GM19455 (cell line): ENCODE data around the gene CHEK1.
"Not testable (repeated sequence)": the region's sequence is repeated elsewhere in the genome, so short reads cannot be mapped to it uniquely, and the experiment has no call there.

Experiments used
- ATAC-seq: cut with Tn5 transposase; IDR thresholded peaks from one replicate; pipeline ENCODE4 v1.9.1; 2021; ENCODE audit not compliant: unreplicated experiment

Gene CHEK1

DNA sequence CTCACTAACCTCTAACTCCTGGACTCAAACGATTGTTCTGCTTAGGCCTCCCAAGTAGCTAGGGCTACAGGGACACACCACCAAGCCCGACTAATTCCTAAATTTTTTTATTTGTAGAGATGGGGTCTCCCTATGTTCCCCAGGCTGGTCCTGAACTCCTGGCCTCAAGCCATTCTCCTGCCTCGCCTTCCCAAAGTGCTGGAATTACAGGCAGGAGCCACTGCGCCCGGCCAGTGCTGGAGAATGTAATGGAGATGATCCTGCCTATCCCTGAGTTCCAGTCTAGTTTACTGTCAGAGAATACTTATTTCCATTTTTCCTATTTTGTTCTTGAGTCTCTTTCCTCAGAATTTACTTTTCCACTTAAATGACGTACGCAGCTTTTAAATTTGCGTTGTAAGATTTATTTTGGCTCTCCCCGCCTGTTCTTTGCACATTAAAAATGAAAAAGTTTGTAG lies at the start of gene CHEK1:
Gene CHEK1, plus strand, starts transcription at position 408 of the 458 bp plus-strand sequence. CDS start 1,606 bp downstream, outside the sequence.
- no peak for ATAC-seq

DNA sequence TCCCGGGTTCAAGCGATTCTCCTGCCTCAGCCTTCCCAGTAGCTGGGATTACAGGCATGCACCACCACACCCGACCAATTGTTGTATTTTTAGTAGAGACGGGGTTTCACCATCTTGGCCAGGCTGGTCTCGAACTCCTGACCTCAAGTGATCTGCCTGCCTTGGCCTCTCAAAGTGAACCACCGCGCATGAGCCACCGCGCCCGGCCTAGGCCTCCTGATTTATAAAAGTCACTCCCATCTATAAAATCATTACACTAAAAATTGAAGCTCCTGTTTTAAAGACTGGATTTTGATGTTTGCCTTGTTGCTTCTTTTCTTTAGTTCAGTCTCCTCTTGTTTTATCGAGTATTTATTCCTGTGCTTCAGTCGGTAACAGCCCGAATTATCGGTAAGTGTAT lies 47.8 kb upstream of the CHEK1 start:
- not testable (repeated sequence) for ATAC-seq

DNA sequence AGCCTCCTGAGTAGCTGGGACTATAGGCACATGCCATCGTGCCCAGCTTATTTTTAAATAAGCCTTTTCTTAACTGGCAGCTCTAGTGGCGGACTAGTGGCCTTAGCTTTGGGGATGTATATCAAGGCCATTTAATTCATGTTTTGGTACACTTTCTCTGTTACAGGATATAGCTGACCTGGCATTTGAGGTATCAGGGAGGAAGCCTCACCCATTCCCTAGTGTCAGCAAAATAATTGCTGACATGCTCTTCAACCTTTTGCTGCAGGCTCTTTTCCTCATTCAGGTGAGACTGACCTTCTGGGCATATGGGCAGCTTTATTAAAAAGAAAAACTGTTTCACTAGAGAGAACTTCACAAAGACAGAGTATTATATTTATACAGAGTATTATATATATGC lies 46.2 kb upstream of the CHEK1 start:
- ATAC-seq, result no peak

DNA sequence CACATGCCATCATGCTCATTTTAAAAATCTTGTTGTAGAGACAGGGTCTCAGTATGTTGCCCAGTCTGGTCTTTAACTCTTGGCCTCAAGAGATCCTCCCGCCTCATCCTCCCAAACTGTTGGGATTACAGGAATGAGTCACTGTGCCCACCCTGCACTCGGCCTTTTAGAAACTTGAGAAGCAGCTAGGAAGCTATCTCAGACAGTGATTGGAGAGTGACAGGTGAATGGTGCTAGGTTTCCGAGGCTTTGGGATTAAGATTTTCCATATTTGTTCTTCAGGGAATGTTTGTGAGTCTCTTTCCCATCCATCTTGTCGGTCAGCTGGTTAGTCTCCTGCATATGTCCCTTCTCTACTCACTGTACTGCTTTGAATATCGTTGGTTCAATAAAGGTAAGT lies 45.2 kb upstream of the CHEK1 start:
- no peak for ATAC-seq

DNA sequence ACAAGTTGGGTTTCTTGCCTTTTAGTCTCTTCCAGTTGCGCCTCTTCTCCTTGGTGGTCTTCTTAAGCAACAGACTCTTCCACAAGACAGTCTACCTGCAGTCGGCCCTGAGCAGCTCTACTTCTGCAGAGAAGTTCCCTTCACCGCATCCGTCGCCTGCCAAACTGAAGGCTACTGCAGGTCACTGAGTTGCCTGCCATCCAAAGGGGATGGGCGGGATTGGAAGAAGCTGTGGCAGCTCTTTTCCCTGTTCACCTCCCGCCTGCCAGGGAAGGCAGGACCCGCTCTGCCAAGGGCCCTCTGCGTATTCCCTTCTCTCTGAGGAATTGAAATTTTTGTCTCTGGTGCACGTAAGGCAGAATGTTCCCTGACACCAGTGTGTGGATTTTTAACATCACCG lies 41.5 kb upstream of the CHEK1 start:
- ATAC-seq, result no peak

DNA sequence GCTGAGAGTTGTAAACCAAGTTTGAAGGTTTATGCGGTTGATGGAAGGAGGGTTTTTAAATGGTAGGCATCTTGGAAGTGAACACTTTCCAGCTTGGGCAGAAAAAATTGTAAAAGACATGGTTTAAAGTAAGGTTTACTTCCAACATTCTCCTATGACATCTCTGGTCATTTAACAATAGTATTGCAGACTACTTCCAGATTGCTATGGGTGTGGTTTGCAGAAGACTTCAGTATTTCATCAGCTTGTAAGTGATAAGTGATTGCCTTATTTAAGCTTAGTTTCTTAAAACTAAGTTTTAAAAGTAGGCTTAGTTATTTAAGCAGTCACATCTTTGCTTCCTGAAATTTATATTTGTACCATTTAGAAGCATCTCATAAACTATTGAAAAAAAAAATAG lies 39.5 kb upstream of the CHEK1 start:
- no peak for ATAC-seq

DNA sequence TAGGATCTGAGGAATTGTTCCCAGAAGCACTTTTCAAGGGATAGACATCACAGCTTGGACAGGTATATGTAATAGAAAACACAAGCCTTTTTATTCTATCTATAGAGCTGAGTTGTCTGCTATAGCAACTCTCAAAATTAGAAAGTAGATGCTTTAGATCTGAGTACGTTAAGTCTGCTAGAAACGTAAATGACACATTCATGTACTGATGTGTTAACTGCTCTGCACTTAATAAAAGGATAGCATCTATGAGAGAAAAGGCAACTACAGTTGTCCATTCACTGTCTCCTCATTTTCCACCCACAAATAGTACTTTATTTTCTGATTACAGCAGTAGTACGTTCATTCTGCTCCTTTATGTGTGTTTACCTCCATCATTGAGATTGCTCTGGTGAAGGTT lies 38.3 kb upstream of the CHEK1 start:
- no peak for ATAC-seq

DNA sequence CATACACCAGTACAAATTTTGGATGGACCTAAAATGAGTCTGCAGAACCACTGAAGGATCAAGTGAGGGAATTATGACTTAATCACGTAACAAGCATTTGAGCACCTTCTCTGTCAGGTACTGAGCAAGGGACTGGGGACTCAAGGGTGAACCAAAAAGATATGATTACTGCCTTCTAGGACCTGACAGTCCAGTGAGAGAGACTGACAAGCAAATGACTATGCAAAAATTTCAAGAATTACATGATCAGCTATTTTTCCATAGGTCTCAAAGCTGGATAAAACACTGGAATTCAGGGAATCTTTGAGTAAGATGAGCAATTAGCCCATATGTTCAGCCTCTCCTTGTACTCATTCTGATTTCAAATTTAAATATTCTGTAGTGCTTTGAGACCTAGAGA lies 37.5 kb upstream of the CHEK1 start:
- no peak for ATAC-seq

DNA sequence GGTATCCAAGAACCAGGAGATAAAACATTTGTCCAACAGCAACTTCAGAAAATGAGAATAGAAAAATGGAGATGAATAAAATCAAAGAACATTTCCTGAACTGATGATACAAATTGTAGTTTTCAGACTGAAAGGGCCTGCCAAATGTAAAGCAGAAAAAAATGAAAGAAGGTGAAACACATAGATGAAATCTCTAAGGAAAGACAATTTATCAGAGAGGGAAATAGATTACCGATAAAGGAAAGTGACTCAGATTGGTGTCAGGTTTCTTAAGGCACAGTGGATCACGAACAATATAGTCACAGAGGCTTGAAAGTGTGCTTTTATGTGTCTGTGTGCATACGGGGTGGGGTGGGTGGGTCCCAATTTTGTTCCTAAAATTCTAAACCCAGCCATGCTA lies 36.5 kb upstream of the CHEK1 start:
- no peak for ATAC-seq

DNA sequence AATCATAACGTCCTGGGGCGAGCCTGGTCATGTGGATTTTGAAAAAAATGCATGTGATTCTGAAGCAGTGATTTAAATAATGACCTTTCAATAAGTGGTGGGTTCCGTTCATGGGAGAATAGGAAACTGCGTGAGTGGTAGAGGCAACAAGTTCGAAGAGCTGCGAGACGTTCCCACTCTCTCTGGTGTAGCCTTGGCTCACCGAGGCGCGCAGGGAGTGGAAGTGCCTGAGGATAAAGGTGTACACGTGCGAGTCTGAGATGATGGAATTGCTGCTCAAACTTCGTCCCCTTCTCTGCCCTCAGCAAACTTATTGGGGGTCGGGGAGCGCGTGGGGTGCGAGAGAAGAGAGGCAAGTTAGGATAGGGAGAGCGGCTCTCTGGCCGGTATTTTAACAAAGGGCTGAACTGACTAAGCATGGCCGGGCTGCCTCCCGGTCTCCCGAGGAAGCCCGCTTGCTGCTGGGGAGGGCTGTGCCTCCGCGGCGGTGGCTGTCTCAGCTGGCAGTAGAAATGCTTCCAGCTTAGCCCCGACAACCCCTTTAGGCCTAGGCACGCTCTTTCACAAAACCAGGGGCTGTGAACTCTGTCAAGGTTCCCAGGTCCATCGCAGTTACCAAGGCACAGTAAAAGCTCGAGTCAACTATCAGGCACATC lies 33.2 kb upstream of the CHEK1 start:
- peak; percentile 27 for ATAC-seq

DNA sequence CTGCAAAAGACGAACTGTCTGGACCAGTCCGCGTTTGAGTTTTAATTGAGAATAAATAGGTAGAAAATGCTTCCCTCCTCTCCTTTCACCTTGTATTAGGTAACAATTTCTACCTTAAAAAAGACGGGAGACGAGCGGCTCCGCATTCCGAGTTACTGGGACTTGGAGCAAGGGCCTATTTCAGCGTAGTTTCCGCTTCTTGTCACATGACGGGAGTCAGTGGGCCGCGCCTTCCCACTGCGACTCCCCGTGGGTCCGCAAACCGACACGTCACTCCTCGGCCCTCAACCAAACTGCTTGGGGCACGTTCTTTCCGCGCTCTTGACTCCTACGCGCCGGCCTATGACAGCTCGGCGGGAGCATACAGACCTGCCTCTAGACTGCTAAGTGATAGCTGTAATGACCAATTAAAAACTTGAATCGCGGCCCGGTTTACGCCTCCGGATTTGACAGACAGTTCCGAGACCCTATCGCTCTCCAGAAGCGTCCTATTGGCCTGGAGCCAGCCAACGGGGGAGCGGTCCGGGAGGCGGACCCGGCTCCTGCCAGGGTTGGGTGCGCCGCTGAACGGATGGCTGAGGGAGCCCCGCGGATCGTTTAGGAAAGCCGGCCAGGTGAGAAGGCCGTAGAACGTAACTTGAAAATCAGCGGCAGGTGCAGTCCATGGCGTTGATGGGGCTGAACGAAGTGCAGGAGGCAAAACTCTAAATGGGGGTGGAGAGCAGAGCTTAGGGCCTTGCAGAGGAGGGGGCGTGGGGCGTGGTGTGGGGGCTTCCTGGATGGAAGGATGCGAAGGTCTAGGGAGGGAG lies 32.5 kb upstream of the CHEK1 start, which contains the start of gene STT3A:
Gene STT3A, plus strand, starts transcription at position 548 of the 809 bp plus-strand sequence. CDS start 3,064 bp downstream, outside the sequence.
- peak; percentile 95 for ATAC-seq

DNA sequence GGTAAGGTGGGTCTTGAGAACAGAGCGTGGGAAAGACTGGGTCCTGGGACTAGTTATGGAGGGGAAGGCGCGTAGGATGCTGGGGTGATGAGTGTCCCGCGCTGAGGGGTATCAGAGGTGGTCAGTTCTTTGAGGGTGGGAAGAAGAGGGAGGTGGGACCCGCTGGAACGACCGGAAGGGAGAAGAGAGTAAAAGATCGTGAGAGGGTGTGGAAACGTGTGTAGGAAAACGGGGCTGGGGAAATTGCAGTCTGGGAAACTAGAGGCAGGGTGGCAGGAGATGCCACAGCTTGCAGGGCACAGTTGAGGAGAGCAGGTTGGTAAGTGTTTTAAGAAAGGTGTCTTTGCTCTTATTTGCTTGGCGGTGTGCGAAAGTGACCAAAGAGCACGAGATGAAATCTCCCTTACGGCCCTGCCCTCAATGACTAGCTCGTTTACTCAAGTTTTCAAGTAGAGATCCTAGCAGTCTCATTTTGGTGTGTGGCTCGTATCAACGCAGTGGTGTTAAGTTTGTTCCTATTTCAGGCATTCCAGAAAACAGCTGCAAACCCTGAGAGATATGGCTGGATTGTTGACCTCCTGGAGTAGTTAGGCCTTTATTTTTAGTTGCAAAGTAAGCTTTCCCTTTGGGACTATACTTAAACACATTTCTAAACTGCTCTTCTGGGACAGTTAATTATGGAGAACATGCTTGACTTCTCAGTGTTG lies 31.7 kb upstream of the CHEK1 start:
- no peak for ATAC-seq

DNA sequence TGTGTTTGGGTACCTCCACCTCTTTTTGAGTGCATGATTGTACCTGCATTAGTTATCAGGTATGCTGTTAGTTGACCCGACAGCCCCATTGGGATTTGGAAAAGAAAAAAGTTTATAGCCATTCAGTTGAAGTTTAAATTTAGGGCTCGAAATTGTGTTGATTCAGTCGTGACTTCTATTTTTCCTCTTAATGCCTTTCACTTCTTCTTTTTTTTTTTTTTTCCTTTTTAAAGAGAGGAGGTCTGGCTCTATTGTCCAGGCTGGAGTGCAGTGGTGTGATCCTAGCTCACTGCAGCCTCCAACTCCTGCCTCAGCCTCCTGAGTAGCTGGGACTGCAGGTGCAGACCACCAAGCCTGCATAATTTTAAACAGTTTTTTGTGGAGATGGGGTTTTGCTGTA lies 30.0 kb upstream of the CHEK1 start:
- no peak for ATAC-seq

DNA sequence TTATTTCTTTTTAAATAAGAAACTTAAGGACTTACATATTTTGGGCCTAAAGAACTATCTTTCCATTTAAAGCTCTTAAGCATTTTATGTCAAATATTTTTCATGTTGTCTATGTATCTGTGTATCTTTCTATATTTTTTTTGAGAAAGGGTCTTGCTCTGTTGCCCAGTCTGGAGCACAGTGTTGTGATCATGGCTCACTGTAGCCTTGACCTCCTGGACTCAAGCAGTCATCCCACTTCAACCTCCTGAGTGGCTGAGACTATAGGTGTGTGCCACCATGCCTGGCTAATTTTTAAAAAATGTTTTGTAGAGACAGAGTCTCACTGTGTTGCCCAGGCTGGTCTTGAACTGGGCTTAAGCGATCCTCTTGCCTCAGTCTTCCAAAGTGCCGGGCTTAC lies 24.3 kb upstream of the CHEK1 start:
- ATAC-seq, result no peak

DNA sequence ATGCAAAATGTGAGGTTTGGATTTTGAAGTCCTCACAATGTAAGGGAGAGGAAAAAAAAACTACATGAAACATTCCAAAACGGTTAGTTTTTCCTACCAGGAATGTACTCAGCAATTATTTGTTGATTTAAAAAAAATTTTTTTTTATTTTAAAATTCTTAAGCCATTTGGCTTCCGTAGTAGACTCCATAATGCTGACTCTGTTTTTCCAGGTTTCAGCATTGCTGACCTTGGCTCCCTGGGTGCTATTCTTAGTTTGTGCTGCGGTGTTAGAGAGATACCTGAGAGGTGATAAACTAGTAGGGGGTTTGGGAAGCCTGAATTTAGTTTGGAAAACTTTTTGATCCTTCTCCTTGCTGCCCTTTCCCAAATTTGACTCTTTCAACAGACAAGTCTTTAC lies 21.8 kb upstream of the CHEK1 start:
- no peak for ATAC-seq

DNA sequence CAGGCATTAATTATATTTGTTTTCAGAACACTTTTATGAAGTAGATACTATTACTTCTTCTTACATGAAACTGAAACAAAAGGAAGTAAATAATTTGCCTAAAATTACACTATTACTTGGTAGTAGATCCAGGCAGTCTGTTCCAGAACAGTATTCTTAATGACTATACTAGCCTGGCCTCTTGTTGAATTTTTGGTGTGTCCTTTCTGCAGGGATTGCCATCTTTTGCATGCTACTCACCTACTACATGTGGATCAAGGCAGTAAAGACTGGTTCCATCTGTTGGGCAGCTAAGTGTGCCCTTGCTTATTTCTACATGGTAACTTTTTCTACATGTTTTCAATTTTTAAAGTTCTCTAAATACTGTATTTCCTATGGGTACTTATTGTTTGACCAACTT lies 19.5 kb upstream of the CHEK1 start:
- ATAC-seq, result no peak

DNA sequence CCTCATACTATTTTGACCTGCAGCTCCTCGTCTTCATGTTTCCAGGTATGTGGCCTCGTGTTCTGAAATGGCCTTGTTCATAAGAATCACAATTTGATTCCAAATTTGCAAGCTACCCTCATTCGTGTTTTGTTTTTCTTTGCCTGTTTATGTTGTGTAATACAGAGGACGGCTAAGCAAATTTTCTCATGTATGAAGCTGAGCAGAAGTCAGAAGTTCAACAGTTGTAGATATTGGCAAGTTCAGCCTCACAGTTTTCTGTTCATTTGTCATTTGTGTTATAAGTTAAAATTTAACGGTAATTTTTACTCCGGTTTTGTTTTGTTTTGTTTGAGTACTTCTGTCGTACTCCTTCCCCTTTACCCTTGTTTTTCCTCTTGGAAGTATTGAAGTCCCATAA lies 15.4 kb upstream of the CHEK1 start:
- ATAC-seq, result no peak

DNA sequence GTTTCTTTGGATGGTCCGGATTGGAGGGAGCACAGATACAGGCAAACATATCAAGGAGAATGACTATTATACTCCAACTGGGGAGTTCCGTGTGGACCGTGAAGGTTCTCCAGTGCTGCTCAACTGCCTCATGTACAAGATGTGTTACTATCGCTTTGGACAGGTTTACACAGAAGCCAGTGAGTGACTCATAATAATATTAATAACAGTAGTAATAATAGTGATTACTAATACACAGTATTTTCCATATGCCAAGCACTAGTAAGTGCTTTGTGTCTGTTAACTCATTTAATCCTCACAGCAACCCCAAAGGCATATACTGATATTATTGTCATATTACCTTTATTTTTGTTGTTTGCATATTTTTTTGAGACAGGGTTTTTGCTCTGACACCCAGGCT lies 6.6 kb upstream of the CHEK1 start:
- ATAC-seq, result no peak

DNA sequence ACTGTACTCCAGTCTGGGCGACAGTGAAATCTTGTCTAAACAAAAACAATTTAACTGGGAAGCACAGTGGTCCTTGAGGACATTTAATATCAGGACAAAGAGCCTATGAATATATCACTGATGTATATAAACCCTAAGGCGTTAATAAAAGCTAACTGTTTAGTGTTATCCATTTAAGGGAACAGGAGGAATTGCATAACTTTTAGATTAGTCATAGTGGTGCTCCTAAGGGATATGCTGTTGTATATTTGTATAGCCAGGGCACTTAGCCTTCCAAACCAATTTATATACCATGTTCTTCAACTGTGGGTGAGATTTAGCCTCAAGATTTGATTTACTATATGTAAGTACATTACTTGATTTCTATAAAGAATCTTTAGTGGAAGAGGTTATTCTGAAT lies 3.0 kb upstream of the CHEK1 start:
- ATAC-seq, result no peak

DNA sequence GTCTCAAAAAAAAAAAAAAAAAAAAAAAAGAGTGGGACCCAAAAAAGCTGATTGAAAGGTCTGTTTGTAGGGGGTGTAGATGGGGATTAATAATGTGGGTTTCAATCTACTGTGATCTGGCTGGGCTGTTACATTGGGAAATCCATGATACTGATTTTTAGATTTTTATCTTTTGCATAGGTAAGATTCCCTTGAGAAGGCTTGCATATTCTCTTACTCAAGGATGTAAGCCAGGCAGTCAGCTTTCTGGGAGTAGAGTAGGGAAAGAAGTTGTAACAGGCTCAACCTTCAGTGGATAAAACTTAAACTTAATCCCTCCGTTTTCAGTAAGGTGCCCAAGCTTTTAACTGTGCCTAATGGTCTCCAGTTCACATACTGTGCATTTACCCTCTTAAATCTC lies 1.9 kb upstream of the CHEK1 start:
- no peak for ATAC-seq

DNA sequence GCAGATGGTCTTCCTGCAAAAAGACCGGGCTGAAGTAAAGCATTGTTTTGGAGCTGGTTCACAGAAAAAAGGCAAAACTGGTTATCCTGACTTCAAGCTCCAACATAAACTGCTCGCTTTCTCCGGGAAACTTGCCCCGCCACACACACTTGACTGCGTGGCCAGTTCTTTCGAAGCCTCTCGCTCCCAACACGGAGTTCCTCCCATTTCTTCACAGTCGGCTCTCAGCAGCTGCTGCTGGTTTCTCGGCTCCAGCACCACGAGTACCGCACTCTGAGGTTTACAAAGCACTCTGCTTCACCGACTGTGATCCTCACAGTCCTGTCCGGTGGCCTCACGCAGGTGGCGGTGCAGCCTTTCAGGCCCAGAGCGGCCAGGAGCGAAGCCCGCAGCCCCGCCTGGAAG lies 264 bp downstream of the CHEK1 start:
- no peak for ATAC-seq
